Bone marrow (tissue), 2 donors: ENCODE measurements around the gene CNPY4.

Experiments
- DNase-seq, 2 donors: peaks; one replicate each; lab custom pipeline; 2025; lab: John Stamatoyannopoulos, UW

CNPY4 gene

DNA sequence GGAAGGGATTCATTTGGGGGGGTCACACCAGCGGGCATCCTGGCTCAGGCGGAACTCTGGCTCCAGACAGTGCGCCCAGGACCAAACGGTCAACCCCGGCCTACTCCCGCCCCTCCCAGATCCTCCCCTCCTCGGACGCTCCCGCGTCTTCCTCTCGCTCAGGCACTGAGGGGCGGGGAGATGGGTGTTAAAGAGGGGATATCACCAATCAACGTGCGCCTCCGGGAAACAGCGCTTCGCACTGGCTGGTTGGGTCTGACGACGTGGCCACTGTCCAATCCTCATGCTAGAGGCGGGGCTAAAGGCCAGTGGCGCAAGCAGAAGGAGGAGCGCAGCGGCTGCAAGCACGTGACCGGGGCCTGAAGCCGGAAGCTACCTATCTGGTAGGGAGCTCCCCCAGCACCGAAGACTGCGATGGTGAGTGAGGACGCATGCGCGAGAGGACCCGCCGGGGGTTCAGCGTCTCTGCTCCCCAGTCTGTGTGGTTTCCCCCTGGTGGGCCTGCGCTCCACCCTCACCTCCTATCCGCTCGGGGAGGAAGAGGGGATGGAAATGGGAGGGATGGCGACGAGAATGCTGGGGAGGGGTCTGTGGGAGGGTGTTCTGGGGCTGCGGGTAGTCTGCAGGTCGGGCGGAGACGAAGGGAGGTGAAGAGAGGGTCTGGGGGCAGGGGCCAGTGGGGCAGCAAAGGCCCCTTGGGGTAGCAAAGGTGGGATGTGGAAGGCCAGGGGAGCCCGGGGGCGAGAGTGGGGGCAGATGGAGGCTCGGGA is 29.3 kb downstream of the CNPY4 start, which contains the start of gene LAMTOR4:
TSS of gene LAMTOR4 (plus strand) at position 360 of the 770 bp plus-strand sequence. CDS start at position 415, 55 bp downstream.
- peak; percentile 80 to 96 for DNase-seq

DNA sequence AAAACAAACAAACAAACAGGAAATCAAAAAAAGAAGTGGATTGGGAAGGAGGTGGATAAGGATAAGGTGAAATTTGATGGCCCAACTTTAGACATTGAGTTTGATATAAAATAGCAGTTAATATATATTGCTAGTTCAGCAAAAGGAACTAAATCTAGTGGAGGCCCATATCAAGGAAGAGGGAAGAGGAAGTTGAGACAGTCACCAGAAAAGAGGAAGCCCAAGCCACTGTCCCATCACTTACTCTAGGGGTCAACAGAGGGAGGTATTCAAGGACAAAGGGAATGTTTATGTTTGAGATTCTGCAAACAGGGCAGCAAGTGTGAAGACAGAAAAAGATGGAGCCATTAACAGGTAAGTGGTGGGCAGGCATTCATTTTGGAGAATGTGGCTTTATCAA is 33.0 kb downstream of the CNPY4 start:
- peak in 1 of 2 donors; percentile 32 for DNase-seq

DNA sequence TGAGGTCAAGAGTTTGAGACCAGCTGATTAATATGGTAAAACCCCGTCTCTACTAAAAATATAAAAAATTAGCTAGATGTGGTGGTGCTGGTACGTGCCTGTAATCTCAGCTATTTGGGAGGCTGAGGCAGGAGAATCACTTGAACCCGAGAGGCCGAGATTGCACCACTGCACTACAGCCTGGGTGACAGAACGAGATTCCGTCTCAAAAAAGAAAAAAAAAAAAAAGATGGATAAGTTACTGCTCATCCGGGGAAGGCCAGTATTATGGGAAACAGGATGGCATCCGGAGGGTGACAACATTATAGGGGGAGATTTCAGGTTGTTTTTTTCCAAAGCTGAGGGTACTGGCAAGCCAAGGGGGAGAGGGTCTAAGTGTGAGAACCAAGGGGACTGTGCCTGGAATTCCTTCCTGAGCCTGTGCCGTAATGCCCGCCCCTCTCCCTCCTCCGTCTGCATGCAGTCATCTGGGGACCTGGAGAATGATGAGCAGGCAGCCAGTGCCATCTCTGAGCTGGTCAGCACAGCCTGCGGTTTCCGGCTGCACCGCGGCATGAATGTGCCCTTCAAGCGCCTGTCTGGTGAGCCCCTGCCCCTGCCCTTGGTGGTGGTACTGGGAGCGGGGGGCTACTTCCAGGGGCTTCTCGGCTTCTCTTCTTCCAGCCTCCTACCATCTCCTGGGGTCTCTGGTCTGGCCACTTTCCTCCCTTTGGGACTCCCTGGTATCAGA is 33.7 kb downstream of the CNPY4 start:
- no peak for DNase-seq

DNA sequence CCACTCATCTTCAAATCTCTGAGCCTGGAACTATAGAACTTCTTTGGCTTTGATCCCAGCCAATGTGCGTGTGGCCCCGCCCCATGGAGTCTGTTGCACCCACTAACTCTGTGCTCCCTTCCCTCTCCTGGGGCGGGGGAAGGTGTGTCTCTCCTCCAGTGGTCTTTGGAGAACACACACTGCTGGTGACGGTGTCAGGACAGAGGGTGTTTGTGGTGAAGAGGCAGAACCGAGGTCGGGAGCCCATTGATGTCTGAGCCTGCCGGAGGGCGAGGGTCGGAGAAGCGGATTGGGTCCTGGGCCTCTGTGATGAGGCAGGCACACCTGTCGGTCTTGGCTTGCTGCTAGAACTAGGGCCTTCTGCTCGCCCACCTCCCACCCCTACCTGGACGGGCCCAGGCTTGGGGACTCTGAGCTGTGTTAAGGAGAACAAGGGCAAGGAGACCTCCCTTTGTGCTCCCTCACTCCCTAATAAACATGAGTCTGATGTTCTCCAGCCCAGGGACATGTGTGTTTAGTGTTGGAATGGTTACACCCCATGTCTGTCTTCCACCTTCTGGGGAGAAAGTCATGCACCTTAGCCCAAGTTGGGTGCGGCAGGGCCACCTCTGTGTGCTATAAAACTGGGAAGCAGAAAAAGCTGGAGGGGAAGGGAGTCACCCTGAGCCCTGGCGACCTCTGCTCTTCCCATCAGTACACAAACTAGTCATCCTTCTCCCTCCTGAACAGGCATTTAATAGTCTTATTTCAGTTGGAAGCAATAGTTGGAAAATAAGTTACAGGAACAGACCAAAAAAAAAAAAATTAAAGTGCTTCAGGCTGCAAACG is 34.5 kb downstream of the CNPY4 start:
- DNase-seq, result no peak

DNA sequence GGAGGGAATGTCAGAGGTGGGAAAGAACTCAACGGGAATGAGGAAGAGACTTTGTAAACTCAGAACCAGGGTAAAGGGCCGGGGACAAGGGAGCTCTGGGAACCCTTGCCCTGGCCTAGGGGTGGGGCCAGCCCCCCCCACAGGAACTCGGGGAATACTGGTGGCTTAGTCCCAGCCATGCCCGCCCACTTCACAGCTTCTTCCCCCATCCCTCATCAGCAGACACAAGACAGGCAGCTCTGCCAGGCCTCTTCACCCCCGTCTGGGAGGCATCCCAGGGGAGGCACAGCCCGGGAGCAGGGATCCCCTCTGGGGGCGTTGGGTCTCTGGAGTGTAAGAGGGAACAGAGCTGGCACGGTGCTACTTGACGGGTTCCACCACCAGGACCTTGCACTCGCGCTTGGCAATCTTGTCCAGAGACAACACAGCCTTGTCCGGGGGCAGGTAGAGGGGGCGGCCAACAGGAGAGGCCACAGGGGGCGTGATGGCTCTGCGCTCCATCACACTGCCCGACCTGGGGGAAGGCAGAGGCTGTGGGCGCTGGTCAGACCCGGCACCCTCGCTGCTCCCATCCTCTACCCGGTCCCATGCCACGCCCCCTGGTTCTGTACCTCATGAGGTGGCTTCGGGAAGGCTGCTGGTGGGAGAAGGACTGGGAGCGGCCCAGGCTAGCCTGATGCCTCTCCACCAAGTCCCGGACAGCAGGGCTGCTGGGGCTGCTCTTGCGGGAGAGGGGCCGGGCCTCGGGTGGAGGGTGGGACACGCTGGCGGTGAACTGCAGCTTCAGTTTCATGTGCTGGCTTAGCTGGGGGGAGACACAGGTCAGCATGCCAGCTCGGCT is 35.4 kb downstream of the CNPY4 start:
- no peak for DNase-seq

DNA sequence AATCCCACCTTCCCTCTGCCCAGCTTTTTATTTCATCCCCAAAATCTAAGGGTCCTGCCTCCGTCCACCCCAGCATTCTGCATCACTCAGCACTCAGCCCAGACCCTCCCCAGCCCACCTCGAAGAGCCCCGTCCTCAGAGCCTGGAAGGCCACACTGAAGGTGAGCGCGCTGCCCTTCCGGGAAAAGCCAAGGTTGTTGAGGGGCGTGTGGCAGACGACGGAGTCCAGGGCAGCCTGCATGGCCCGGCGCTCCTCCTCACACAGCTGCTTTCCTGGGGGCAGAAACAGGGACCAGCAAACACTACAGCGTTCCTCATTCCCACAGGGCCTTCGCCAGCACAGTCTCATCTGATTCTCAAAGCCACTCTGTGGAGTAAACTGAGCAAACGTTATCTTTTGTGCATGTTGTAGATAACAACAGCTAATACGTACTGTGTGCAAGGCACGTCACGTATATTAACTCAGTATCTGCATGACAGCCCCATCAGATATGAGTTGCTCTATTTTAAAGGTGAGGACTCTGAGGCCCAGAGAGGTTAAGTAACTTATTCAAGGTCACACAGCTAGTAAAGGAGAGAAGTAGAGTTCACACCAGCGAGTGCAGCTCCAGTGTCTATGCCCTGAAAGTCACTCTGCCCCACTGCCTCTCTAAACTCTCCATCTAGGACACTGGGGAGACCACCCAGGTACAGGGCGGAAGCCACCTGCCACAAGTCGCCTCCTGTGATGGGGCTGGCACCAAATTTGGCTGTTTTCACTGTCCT is 36.3 kb downstream of the CNPY4 start:
- no peak for DNase-seq

DNA sequence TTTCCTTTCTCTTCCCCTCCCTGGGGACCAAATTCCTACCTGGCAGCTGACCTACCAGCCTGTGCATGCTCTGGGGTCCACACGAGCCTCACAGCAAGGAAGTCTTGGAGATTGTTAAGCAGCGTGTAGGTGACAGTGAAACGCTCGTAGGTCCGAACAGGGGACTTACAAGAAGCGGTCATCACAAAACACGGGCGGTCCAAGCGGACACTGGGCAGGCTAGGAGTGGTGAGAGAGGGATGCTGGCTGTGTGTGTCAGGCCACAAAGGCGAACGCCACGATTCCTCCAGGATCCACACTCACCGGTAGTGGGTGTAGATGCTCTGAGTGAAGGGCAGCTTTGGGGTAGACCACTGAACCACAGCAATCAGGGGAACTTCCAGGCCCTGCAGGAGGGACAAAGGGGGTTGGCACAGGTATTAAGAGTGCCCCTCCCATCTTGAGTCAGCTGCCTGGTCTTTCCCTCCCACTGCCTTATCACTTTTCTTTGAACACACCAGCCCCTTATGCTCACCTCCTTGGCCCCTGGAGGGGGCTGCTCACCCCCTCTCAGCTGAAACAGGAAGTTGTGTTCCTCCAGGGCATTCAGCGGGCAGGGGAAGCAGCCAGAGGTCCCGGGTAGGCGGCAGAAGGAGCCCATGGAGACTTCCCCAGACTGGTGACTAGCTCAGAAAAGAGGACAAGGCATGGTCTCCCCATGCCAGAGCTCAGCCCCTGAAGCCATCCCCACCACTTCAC is 37.1 kb downstream of the CNPY4 start:
- no peak for DNase-seq

DNA sequence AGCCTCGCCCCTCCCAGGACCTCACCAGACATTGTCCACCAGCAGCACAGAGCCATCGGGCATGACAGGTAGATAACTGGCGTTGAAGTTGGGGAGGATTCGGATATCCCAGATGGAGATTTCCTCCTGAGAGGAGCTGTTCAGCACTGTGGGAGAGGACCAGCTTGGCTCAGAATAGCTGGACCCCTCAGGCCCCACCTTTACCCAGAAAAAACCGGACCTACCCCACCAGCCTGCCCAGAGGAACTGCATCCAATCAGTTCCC is 37.6 kb downstream of the CNPY4 start:
- DNase-seq, result no peak

DNA sequence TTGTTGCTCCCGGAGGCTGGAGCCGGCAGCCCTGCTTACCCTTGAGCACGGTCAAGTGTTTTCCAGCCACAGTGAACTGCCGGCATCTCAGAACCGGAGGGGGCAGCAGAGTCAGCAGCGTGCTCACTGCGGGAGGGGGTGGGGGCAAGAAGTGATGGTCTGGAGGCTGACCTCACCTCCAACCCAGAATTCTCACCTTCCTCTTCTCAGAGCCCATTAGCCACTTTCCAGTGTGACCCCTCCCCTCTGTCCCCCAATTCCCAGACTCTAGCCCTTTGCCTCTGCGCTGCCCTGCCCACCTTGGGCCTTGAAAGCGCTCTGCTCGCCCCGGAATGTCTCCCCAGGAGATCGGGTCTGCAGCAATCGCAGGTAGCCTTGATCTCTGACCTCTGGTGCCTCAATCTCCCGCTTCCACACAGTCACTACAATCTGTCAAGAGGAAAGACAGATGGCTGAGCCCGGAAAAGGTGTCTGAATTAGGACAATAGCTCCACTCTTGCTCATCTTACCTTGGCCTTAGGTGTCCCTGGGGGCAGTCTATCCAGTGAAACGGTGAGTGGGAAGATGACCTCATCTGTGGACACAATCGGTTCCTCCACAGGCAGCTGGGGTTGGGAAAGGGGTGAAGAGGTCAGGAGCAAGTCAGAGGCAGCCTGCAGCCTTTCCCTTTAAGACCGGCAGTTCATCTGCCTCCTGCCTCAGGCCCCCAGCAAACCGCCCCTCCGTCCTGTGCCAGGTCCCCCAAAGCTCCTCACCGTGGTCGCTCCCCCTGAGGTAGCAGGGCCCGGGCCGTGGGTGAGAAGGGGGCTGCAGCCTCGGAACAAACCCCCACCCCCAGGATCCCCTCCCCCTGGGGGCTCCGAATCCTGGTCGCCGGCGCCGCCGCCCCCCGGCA is 38.1 kb downstream of the CNPY4 start:
- no peak for DNase-seq

DNA sequence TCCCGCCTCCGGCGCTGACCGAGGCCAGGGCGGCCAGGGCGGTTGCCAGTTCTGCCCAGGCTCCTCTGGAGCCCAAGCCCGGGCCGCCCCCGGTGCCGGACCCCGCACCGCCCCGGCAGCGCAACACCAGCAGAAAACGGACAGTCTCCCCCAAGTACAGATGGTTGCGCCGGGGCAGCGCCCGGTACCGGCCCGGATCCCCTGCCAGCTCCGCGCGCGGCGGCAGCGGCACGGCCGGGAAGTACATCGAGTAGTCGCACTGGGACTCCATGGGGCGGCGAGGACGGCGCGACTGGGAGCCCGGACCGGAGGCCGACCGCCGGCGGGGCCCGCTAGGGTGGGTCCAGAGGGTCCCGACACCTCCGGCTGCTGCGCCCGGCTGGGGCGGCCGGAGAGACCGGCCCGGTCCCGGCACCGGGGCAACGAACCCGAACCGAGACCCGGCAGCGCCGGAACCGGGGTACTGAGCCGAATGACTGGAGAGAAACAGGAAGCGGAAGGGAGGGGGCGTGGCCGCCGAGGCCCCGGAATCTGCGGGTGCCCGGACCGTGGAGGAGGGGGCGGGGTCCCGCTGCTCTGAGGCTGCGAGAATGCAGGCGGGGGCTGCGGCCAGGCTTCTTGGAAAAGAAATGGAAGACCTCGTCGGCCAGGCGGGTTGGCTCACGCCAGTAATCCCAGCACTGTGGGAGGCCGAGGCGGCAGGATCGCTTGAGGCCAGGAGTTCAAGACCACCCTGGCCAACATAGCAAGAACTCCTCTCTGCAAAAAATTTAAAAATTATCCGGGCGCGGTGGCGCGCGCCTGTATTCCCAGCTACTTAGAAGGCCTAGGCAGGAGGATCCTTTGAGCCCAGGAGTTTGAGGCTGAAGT is 39.0 kb downstream of the CNPY4 start, which contains the start of gene TRAPPC14:
TSS of gene TRAPPC14 (minus strand) at position 495 of the 870 bp plus-strand sequence. CDS start at position 271, 224 bp downstream.
- peak; percentile 75 to 87 for DNase-seq

DNA sequence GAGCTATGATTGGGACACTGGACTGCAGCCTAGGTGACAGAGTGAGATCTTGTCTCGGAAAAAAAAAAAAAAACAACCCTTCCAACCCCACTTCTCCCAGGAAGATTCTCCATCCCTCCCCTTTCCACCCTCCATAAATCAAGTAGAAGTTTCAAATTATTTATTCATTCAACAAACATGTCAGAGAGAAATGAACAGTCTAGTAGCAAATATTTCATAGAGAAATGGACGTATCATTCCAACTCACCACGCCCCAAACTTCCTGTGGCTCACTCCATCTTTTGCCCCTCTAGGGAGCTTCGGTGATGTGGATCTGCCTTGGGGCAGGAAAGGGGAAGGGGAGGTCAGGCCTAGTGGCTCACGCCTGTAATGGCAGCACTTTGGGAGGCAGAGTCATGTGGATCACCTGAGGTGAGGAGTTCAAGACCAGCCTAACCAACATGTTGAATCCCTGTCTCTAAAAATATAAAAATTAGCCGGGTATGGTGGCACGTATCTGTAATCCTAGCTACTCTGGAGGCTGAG is 39.7 kb downstream of the CNPY4 start:
- no peak for DNase-seq

DNA sequence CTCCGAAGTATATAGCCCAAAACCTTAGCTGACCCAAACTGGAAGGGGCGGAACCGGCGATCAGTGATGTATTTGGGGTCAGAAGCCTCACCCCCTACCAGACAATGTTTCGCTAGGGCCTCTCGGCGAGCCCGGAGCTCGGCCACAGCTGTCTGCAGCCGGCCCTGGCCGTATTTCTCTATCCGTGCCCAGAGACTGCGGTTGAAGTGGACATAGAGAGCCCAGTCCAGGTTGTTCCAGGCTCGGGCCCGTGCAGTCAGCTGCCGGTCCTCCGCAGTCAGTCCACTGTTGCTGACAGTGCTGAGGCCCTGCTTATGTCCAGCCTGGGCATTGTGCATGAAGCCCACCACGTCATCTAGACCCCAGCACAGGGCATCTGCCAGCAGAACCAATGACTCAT is 40.6 kb downstream of the CNPY4 start:
- DNase-seq, result no peak

DNA sequence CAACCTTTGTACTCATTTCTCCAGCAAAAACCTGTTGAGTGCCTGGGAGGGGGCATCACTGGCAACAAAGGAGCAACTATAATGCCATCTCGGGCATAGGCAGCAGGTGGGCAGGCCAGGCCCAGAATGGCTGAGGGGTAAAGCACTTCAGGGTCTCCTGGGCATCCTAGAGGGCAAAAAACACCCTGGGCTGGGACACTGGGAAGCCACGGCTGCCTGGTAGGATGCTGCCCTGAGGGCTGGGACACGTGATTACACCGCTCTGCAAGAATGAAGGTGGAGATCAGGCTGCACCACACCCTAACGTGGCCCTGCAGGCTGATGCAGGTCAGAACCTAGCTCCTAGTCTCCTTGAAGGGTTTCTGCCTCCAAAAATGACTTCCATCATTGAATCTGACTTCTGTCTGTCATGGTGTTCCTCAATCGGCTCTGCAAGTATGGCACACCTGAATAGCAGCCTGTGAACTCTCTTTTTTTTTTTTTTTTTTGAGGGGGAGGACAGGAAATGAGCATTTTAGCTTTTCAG is 43.6 kb downstream of the CNPY4 start:
- DNase-seq, result no peak

DNA sequence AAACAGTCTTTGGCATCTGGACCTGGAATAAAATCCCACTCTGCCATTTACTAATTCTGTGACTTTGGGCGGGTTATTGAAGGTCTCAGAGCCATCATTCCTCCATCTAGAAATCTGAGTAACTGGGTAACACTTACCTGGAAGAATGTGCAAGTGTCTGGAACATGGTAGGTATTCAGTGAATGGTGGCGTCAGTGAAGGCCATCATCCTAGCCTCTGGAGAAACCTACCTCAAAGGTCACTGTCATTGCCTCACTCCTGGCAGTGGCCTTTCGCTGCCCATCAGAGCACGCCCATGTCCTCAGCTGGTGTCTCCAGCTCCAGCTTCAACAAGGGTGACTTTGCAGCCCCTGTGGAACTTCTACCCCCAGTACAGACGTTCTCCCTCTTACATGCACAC is 44.4 kb downstream of the CNPY4 start:
- no peak for DNase-seq

DNA sequence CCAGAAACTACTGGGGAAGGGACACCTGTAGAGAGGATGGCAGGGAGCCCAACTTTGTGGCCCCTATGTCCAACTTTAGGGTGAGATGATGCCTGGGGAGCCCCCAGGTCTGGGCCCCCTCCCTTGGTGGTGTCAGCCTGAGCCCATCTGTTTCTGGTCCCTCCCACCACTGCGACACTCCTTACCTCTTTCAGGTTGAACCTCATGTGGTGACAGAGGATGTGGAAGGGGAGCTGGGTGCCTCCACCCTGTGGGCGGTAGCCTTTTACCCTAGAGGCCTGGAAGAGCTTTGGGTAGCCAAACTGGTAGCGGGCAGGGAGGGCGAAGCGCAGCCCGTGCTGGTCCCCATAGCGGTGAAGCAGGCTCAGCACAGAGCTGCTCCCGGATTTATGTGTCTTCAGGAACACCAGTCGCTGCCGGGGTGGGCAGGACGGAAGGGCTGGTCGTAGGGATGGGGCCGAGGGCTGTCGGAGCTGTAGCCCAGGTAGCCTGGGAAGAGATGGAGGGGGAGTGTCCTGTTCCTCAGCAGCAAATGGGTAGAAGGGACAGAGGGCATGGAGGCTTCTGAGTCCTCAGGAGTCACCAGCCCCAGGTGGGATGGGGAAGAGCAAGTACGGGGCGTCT is 47.0 kb downstream of the CNPY4 start:
- DNase-seq, result no peak

DNA sequence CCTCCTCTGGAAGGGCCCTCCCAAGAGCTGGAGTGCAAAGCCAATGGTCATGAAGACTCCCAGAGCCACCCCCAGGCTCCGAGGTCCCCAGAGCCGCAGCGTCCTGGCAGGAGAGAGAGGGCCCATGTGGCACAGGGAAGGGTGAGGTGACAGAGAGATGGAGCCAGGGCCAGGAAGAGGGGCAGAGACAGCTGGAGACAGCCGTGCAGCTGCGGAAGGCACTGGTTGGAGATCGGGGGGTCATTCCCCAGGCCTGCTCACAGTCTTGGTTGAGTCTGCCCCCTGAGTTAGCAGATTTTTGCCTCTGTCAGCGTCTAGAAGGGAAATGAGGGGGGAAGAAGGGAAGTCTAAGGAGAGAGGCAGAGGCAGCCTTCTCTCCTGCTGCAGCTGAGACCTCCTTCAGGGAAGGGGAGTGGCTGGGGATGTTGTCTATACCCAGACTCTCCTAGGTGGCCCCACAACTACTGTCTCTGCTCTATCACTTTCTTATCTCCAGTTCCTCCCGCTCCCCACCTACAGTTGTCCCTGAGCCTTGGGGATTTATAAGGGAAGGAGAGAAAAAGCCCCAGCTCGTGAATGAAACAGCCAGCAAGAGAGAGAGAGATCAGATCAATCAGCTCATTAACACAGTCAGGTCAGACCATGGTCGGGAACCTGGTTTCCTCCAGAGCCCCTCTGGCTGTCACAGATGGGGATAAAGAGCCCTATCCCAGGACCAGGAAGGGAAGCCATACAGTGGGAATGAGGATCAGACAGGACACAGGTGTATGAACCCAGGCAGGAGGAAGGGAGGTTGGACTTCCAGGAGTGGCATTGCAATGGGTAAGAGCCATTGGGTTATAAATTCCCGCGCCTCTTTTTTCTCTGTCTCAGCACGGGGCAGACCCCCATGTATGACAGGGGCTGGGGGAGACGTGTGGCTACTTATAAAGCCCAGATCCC is 47.8 kb downstream of the CNPY4 start:
- no peak for DNase-seq
